Glomerular endothelial cell (primary cell): ENCODE measurements around the gene PPY. TPM values are rescaled to one million over a fixed set of nuclear protein-coding genes. Genes with fewer than 3 reads are reported as not detected.
"Not testable (repeated sequence)": the region's sequence is repeated elsewhere in the genome, so short reads cannot be mapped to it uniquely, and the experiment has no call there.

ENCODE experiments used
- DNase-seq: peaks from one replicate; pipeline ENCODE4 v3.0.0-alpha.2; 2011; ENCODE audit warnings: low read depth, low spot score; ENCODE audit errors: extremely low read depth
- total RNA-seq: library from RNA; depleted of rRNA; stranded (reverse); fragments of >200 nt; gene quantifications from 2 replicates; pipeline ENCODE4 v1.2.3, GENCODE V29; 2015

Gene PPY
- total RNA-seq, 1 donor from 2014 or later: not detected

DNA sequence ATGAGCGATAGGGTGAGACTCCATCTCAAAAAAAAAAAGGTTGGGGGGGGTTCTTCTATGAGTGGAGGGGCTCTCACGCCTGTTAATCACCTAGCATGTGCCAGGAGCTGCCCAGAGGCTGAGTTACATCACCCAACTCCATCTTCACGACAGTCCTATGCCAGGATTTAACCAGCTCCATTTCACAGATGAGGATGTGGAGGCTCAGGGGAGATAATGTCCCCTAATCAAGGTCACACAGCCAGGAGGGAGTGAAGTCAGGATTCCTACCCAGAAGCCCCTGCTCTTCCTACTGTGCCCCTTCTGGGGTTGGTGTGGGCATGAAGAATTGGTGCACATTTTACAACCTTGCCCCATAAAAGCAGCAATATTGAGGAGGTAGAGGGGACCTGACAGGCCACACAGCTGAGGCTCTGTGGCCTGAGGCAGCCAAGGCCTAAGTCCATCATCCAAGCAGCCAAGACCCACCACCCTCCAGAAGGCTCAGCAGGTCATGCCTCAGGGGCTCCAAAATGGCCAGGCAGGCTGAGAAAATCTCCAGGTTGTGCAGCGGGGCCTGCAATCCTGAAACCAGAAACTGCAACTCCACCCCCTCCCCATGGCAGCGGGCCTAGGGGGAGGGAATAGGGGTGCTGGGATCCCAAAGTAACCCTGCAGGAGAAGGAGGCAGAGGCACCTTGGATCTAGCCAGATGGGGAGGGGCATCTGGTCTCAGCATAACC is 6.9 kb downstream of the PPY start:
- DNase-seq: no peak

DNA sequence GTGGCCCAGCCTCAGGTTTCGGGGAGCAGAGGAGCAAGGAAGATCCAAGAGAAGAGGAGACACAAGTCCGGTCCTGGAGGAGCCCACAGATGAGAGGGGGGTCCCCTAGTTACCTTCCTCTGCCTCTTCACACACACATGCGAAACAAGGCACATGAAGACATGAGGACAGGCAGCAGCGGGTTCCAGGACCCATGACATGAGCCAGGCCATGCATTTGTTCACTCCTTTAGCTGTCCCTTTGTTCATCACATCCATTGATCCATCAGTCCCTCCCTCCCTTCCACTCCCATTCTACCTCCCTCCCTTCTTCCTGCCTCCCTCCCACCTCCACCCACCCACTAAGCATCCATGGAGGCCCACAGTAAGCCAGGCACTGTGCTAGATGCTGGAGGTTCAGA is 9.4 kb downstream of the PPY start:
- no peak for DNase-seq

DNA sequence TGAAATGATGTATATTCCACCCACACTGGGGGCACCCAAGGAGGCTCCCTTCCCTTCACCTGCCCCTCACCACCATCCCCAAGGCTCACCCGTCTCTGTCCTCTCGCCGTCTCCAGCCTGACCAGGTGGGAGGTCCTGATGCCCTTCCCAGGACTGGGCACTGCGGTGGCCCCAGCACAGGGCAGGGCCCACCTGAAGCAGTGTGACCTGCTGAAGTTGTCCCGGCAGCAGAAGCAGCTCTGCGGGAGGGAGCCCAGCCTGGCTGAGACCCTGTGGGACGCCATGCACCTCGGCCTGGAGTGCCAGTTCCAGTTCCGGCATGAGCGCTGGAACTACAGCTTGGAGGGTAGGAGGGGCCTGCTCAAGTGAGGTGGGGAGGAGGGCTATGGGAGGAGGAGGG is 9.9 kb downstream of the PPY start:
- DNase-seq: no peak

DNA sequence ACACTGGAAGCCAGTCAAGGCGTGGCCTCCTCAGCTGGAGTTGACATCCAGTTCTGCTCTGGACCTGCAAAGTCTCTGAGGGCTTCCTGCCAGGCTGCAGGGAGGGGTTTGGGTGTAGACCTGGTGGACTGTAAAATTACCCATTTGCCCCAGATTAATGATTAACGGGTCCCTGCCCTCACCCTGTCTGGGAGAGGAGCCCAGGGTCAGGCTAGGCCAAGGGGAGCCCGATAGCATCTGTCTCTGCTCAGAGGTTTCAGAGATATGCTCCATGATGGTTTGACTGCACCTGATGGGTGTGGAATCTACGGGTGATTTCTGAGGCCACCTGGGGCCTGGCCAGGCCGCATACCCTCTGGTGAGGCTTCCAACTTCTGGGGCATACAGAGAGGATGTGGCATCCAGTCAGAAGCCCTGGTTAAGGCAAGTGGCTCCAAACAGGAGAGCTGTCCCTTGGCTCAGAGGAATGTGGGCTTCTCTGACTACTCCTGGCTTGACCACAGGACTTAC is 11.2 kb downstream of the PPY start:
- DNase-seq: no peak

DNA sequence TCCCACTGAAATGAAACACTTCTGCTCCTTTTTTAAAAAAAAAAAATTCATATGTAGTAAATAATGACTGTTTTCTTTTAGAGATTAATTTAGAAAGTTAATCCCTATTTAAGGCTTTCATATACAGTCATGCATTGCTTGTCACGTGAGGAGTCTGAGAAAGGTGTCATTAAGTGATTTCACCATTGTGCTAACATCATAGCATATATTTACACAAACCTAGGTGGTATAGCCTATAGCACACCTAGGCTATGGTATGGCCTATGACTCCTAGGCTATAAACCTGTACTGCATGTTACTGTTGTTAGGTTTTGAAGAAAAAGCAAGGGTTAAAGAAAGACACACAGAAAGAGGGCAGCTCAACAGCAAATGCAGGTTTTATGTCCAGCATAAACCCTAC is 13.7 kb downstream of the PPY start:
- DNase-seq: no peak

DNA sequence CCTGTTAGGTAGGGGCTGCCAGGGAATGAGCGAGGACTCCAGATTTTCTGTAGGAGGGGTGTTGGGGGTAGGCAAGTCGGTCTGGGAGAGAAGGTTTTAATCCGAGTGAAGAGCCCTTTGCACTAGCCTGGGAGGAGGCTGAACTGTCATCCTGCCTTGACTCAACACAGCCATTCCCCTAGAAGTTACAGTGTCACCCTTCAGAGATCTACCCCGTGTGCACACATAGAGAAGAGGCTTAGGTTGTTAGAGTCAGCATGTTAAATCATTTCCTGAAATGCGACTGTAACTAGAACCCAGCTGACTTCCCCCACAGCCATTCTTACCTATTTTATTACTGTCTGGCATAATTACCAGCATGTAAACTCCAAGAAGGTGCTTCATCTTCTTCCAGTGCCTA is 14.3 kb downstream of the PPY start:
- not testable (repeated sequence) for DNase-seq

DNA sequence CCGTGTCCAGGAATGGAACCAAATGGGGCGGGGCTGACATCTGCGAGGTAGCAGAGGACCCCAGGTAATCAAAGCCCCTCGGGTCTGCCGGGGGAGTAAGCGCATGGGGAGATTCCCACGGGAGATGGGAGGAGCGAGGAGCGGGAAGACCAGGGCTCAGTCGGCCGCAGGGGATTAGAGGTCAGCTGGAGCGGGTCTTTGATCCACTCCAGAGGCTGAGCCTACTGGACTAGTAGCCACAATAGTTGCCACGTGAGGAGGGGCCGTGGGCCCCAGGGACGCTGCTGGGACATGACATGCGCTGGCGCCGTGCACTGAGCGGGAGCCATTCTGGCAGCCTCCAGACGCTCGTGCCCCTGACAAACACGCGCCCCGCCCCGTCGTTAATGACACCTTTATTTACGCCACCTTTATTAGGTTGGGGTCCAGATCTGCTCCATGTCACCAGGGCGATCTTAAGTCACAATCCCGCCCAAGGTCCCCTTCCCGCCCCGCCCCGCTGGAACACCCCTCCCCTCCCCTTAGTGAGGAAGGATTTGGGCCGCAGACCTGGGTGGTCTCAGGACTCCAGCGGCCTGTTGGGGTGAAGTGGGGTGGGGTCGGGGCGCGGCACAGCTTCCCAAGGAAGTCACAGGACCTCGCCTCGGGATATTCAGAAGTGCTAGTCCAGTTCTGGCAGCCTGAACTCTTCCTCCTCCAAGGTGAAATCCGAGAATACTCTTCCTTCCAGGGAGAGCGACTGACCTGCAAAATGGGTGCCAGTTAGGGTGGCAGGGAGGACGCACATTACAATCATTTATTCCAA is 15.0 kb downstream of the PPY start:
- DNase-seq: no peak

DNA sequence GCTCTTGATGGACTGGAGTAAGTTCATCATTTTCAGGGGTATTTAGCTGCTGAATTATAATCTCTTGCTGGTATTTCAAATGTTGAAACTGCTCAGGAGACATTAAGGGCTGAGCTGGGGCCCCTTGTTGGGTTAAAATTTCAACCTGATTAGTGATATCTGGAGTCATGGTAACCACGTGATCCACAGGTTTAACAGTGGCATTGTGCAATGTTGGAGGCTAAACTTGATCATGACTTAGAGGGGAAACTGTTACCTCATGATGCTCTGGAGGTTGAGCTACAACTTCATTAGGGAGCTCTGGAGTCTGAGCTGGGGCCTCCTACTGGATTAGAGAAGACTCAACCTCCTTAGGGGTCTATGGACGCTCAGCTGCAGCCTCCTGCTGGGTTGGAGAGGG is 17.7 kb downstream of the PPY start:
- no peak for DNase-seq

DNA sequence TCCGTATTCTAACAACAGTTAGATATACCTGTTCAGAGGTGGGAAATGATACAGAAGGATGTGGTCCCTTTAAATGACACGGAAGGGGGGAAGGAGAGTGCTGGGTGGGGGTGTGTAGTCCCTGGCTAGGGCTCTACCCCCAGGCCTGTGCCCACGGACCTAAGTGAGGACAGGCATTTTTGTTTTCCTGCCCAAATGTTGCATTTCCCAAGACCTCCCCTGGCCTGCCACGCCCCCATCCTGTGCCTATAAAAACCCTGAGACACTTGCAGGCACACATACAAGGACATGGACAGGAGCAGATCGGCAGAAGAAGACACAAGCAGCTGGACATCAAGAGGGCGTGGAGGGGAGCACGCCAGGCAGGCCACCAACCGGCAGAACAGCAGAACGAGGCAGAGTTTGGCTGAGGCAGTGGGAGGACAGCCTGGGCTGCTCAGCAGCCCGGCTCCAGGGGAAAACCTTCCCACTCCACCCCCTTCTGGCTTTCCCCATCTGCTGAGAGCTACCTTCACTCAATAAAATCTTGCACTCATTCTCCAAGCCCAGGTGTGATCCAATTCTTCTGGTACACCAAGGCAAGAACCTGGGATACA is 21.7 kb downstream of the PPY start:
- DNase-seq: no peak

DNA sequence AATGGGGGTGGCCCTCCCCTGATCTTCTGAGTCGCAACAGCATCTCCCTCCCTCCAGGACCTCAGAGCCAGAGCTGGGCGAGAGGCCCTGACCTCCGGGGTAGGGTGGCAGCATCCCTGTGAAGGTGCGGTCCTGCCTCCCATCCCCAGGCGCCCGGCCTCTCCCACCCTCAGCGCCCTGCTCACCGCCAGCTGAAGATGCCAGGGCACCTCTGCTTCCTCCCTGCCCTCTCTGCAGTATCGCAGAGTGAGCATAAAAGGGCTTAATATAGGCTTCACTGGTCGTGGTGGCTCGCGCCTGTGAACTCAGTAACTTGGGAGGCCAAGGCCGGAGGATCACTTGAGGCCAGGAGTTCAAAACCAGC is 24.3 kb downstream of the PPY start:
- DNase-seq: no peak

DNA sequence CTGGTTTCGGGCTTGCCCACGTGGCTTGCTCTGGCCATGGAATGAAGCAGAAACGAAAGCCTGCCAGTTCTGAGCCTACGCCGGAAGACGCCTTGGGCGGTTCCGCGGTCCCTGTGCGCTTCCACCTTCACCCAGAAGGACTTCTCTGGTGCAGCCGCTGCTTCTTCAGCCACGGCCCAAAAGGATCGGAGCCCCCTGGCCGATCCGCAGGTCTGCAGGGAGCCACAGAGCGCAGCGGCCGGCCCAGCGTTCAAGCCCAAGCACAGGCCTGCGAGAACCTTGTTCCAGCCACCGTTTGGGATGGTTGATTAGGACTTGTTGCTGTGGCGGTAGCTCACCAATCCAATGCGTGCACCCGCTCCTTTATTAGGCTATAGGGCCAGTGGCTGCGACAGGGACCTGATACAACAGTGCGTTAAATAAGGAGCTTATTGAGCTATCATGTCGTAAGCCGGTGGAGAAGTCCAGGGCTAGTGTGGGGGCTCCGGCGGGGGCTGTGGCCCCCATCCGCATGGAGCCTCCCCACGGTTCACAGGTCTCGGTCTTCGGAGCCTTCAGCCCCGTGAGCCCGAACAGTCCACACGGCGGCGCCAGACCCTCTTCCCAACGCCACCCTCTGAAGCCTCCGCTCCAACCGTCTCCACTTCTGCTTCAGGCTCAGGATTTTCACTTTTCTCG is 24.8 kb downstream of the PPY start:
- no peak for DNase-seq

DNA sequence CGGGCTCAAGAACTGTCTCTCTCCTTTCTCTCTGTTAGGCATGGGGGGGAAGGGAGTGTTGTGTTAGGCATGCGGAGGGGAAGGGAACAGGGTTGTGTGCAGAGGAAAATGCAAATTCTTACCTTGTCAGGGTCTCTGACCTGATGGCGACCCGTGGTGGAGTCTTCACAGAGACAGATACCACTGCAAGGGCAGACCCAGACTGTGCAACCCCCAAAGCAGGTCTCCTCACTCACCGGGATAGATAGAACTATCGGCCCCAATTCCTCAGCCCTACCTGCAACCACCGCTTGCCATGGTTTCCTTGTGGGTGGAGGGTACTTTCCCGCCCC is 25.3 kb downstream of the PPY start:
- DNase-seq: no peak

DNA sequence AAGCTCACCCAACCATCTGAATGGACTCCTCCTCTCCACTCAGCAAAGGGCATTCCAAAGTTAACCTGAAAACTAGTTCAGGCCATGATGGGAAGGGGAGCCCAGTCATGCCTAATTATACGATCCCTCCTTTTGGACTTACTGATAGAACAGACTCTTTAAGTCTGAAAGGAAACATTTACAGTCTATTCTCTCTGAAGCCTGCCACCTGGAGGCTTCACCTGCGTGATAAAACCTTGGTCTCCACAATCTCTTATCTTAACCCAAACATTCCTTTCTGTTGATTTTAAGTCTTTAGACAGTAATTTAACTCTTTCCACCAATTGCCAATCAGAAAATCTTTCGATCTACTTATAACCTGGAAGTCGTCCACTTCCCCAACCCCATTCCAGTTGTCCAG is 25.9 kb downstream of the PPY start:
- DNase-seq: no peak

DNA sequence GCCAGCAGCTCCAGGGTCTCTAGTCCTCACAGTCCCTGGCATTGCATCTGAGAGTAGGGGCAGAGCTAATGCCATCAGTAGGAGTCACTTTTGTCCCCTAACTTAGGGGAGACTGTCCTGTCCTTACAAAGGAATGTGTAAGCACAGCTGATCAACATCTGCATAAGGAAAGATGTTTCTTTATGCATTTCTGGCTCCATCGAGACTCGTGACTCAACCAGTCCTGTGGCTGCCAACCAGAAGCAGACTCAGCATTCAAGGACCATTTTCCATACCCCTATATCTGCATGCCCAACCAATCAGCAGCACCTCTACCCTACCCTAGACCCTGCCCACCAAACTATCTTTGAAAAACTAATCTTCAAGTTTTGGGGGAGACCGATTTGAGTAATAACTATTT is 26.7 kb downstream of the PPY start:
- DNase-seq: no peak

DNA sequence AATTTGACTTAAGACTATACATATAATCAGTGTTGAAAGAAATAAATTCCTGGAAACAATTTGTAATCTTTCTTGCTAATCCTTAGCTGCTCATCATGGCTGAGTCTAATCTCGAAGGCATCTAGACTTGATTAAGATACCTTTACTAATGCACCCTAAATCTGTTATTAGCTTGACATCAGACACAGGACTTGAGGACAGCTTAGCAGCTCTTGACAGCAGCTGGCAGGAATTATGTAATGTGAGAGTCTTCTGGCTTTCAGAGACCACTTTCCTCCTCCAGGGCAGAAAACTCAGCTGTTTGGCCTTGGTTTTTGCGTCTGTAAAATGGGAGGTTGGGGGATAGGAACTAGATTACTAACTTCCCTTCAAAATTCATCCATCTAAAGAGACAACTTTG is 27.8 kb downstream of the PPY start:
- no peak for DNase-seq

DNA sequence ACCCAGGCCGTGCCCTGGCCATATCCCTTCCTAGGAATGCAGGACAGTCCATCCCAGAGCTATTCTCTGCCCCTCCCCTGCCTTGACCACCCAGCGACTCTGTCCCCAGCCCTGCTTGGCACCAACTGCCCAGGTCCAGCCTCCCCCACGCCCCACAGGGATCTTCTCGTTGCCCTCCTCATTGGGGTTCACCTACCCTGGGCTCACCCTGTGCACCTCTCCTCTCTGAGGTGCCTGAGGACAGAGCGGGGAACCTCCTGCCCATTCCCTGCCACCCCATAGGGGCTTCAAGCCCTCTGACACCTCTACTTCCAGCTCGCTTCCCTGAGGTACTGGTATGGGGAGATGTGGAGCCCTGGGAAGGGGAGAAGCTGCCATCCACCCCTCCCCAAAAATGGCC is 28.7 kb downstream of the PPY start:
- no peak for DNase-seq

DNA sequence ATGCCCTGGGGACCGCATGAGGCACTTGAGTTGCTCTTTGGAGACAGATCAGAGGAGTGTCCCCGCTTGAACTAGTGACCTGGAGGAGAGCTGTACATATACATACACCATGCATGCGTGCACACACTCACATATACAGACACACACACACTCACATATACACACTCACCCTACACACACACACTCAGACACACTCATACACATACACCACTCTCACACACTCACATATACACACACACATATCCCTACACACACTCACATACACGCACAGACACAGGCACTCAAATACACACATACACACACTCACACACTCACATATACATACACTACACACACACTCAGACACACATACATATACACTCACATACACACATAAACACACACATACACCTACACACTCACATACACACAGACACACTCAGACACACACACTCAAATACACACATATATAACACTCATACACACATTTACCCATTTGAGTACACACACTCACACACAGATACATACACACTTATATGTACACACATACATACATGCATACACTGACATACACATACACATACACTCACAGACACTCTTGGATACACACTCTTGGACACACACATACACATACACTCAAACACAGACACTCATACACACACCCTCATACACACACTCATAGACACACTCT is 29.5 kb downstream of the PPY start:
- DNase-seq: no peak

DNA sequence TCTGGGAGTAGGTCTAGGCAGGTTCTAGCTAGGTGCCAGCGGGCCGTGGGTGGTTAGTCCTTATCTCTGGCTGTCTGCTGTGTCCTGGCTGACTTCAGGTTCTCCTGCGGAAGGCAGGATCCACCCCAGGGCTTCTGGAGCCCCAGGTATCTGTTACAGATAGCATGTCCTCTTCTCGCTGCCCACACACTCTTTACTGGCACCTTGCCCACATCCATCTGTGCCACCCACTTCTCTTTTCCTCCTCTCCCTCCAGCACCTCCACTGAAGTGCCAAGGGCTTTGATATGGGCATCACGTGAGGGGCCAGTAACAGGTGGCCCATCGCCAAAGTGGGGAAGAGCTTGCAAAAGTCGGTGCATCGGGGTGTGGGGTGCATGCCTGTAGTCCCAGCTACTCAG is 30.4 kb downstream of the PPY start:
- no peak for DNase-seq

DNA sequence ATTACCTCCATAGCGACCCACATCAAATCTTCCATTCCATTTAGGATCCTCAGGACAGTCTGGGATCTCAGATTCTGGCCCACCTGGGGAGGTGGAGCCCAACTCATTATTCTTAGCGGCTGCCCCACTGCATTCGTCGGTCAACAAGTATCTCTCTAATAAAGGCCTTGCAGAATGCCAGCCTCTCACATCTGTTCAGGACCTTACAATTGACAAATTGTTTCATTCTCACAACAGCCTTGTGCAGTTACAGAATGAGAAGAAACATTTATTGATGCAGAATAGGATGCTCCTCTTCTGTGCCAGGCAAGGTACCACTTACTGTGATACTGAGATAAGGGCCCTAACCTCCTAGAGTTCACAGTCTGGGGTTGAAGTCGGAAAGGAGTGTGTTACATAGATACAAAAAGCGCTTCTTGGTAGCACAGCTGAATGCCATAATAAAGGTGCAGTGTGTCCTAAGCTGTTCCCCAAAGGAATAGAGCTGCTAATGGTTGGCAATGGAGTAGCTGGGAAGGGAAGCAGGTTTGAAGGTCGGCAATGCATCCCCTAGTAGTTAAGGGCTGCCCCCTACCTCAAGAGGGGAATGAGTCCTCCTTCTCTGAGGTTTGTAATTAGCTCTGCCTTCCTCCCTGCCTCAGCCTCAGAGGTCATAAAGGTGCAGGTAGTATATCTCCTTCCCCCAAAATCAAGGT is 32.6 kb downstream of the PPY start:
- no peak for DNase-seq

DNA sequence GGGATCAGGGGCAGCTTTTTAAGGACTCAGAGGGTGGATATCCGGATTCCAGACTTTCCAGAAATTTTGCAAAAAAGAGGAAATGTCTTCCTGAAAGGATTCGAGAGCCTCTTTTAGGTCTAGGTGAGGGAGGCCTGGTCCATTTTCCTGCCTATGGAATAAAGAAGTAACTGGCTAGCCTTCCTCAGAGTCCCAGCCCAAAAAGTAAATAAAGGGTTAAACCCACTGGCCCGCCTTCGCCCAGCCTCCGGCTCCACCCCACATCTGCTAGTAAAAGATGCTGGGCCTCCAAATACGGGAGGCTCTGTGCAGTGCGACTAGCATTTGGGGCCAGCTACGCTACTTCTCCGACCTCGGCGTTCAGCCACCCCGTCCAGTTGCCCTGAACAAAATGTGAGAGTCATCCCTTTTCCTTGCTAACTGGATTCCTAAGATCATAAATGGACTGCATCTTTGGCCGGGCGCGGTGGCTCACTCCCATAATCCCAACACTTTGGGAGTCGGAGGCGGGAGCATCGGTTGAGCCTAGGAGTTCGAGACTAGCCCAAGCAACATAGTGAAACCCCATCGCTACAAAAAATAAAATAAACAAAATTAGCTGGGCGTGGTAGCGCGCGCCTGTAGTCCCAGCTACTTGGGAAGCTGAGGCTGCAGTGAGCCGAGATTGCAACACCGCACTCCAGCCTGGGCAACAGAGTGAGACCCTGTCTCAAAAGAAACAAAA is 34.1 kb downstream of the PPY start:
- DNase-seq: no peak
